ENCODE measurements around the gene FBXL17. TPM values are rescaled to one million over a fixed set of nuclear protein-coding genes. Genes with fewer than 3 reads are reported as not detected.

Gene FBXL17
- total RNA-seq, 1 donor from 2014 or later, result 17.5 TPM

DNA sequence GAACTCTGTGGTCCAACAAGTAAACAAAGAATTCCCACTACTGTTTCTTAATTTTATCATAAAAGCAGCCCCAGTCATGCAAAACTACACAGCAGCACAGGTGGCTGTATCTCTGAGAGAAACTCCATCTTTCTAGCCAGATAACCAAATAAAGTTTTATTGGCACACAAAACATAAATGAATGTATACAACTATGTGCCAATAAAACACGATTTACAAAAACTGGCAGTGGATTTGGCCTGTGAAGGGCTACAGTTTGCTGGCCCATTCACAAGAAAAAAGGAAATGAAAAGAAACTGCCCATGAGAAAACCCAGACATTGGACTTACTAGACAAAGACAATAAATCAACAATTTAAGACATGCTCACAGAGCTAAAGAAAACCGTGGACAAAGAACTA is 10.6 kb downstream of the FBXL17 start:
- no peaks in the 10 kb centered on the region for H3K36me3 ChIP-seq
- no peak overlapping the region for H3K4me3 ChIP-seq
- no peaks in the 10 kb centered on the region for H3K27me3 ChIP-seq
- intact Hi-C loops (cut with DNase I), result no loop called here
- ATAC-seq, result no peak
- no peak for DNase-seq
- no peaks in the 10 kb centered on the region for H3K4me1 ChIP-seq
- no peak overlapping the region for H3K27ac ChIP-seq
- TF ChIP-seq, protein P1, sequence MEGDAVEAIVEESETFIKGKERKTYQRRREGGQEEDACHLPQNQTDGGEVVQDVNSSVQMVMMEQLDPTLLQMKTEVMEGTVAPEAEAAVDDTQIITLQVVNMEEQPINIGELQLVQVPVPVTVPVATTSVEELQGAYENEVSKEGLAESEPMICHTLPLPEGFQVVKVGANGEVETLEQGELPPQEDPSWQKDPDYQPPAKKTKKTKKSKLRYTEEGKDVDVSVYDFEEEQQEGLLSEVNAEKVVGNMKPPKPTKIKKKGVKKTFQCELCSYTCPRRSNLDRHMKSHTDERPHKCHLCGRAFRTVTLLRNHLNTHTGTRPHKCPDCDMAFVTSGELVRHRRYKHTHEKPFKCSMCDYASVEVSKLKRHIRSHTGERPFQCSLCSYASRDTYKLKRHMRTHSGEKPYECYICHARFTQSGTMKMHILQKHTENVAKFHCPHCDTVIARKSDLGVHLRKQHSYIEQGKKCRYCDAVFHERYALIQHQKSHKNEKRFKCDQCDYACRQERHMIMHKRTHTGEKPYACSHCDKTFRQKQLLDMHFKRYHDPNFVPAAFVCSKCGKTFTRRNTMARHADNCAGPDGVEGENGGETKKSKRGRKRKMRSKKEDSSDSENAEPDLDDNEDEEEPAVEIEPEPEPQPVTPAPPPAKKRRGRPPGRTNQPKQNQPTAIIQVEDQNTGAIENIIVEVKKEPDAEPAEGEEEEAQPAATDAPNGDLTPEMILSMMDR (IDR thresholded peaks at IDR 0.05), result no peak
- peaks cover 24% of the 10 kb centered on the region for H3K9me3 ChIP-seq

GRCh38 chr5:108369167-108369566 is 12.7 kb downstream of the FBXL17 start:
- ATAC-seq (no peak), DNase-seq (no peak)
- Histone ChIP-seq H3K4me3 (no peak overlapping the region), H3K9me3 (peaks cover 12% of the 10 kb centered on the region), H3K27me3 (no peaks in the 10 kb centered on the region), H3K4me1 (no peaks in the 10 kb centered on the region), H3K27ac (no peak overlapping the region), H3K36me3 (peaks cover 5% of the 10 kb centered on the region)
- TF ChIP-seq, protein P1 (IDR thresholded peaks at IDR 0.05), result no peak
- intact Hi-C loops (cut with DNase I), result no loop called here

DNA sequence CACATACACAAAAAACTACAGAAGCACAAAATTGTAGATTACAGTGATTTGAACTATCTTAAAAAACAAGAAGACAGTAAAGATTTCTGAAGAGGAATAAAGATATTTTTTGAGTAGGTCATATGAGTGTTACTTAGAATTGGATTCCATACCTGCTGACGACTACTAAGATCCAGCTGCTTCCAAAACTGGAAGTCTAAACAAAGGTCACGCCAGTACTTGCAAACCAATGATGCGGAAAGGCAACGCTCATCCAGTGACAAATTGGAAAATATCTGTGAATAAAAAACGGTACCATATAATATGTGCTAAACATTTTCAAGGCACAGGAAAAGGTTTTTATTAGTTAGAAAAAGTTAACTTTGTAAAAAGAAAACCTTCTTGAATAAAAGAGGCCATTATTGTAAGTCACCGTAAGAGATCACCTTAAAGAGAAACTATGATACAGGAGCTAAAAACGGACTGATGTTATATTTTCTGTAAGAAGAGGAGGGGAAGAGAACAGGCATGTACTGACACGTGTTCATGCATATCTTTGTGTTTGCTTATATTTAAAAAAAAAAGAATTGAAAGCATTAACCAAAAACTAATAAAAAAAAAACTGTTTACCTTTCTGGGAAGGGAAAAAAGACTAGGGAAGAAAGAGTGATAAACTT is 14.1 kb downstream of the FBXL17 start:
- Histone ChIP-seq H3K4me1 (no peaks in the 10 kb centered on the region), H3K9me3 (peaks cover 3% of the 10 kb centered on the region), H3K36me3 (peaks cover 5% of the 10 kb centered on the region), H3K27ac (no peak overlapping the region), H3K27me3 (no peaks in the 10 kb centered on the region), H3K4me3 (no peak overlapping the region)
- no peak for DNase-seq
- TF ChIP-seq, protein P1 (IDR thresholded peaks at IDR 0.05), result no peak
- ATAC-seq, result no peak
- intact Hi-C loops (cut with DNase I), result no loop called here

DNA sequence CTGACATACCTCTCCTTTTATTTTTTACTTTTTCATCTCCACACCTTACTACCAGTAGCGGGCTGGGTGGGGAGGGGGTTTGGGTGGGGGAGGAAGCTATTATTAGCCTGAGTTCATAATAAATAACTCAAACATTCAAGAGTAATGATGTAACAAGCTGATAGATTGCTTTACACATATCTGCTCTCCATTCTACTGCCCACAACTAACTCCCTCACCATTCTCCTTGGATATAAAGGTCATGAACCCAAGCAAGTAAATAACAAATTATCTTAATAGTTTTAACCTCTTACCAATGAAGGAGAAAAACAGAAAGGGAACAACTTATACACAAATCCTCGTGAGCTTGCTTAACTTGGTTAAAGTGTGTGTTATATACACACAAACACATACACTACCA is 15.4 kb downstream of the FBXL17 start:
- Histone ChIP-seq H3K36me3 (peaks cover 5% of the 10 kb centered on the region), H3K9me3 (no peaks in the 10 kb centered on the region), H3K27ac (no peak overlapping the region), H3K4me1 (no peaks in the 10 kb centered on the region), H3K4me3 (no peak overlapping the region), H3K27me3 (no peaks in the 10 kb centered on the region)
- DNase-seq (no peak), ATAC-seq (no peak)
- intact Hi-C loops (cut with DNase I), result no loop called here
- TF ChIP-seq, protein P1 (IDR thresholded peaks at IDR 0.05), result no peak

GRCh38 chr5:108361771-108362170 is 20.1 kb downstream of the FBXL17 start:
- TF ChIP-seq, protein P1 (IDR thresholded peaks at IDR 0.05), result no peak
- H3K4me1 ChIP-seq, result no peaks in the 10 kb centered on the region
- no peak overlapping the region for H3K27ac ChIP-seq
- H3K36me3 ChIP-seq, result peaks cover 5% of the 10 kb centered on the region
- DNase-seq, result no peak
- H3K9me3 ChIP-seq, result no peaks in the 10 kb centered on the region
- no peak overlapping the region for H3K4me3 ChIP-seq
- H3K27me3 ChIP-seq, result no peaks in the 10 kb centered on the region
- intact Hi-C loops (cut with DNase I), result no loop called here
- ATAC-seq, result no peak

DNA sequence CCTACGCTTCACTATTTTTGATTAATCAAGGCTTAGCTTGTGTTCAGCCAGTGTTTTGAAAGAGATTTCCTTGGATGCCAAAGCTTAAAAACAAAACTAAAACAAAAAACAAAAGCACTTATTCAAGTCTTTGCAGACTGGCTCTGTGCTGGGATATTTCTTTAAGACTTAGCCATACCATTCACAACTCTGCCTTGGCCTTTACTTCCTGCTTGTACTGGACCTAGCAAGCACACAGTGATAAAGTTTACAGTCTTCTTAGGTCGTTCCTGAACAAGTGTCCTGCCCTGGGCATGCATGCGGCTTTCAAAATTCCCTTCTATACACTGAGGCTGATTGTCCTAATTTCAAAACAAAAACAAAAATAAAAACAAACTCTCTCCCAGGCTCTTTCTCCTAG is 20.7 kb downstream of the FBXL17 start:
- no peak for ATAC-seq
- TF ChIP-seq, protein P1 (IDR thresholded peaks at IDR 0.05), result no peak
- intact Hi-C loops (cut with DNase I), result no loop called here

More for the DNA sequence above, 20.7 kb downstream of the FBXL17 start:
- Histone ChIP-seq H3K9me3 (no peaks in the 10 kb centered on the region), H3K4me1 (no peaks in the 10 kb centered on the region), H3K27me3 (no peaks in the 10 kb centered on the region), H3K36me3 (peaks cover 5% of the 10 kb centered on the region), H3K27ac (no peak overlapping the region), H3K4me3 (no peak overlapping the region)
- DNase-seq, result no peak

Measured in upper lobe of right lung (tissue), 1 donor.